ENCODE measurements around the gene MACF1.

Gene MACF1

DNA sequence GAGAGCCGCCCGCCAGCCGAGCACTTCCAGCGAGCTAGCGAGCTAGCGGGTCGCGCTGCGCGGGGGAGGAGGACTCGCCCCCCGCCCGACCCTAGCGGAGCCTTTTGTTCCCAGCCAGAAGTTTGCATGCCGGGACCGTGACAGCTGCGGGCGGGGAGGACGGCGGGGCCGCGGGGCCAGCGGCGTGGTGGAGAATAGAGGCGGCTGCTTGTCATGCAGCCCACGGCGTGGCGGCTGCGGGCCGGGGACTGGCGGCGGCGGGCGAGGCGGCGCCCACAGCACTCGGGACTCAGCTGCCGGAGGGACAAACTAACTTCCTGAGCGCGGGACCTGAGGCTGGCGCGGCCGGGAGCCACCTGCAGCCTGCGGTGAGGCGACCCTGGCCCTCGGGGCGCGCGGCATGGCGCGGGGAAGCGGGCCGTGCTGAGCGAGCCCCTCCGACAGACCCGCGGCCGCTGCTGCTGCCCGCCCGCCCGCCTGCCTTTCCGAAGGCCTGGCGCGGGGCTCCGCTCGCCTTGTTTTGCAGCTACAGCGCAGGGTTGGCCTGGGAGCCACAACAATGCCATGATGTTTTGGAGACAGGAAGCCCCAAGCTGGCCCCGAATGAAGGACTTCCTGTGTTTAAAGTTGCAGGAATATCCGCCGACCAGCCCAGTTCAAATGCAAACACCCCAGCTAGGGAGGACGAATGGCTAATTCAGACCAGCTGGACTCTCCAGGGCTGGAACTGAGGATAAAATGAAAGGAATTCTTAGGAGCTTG lies 204.7 kb downstream of the MACF1 start:
- Histone ChIP-seq H2BK12ac (ENCODE audit: low read length) (peak overlapping the region; percentile 56), H3K23ac (ENCODE audit: low read length) (no peak overlapping the region), H3K4me3 (ENCODE audit: low read depth, low read length) (peak overlapping the region; percentile 90), H4K8ac (ENCODE audit: low read depth, low read length) (peak overlapping the region; percentile 84), H3K14ac (ENCODE audit: low read length) (peak overlapping the region; percentile 95), H2AK5ac (ENCODE audit: low read length) (peak overlapping the region; percentile 93), H3K79me1 (ENCODE audit: low read length) (peaks cover 12% of the 10 kb centered on the region), H3K4me2 (ENCODE audit: low read length) (peak overlapping the region; percentile 82), H3K4ac (ENCODE audit: low read depth, low read length) (peak overlapping the region; percentile 89), H3K36me3 (ENCODE audit: control insufficient read depth in 1 of 2, insufficient read depth in 2 of 2, low read length in 2 of 2) (peaks cover 9 to 17% of the 10 kb centered on the region in 2 experiments), H2AFZ (ENCODE audit: insufficient read depth, low read length, poor library complexity) (peak overlapping the region; percentile 90), H3K27ac (ENCODE audit: low read depth, low read length) (peak overlapping the region; percentile 78), H3K9ac (ENCODE audit: low read length) (peak overlapping the region; percentile 68), H3K18ac (ENCODE audit: low read length) (peak overlapping the region; percentile 97), H2BK5ac (ENCODE audit: low read depth, low read length, poor library complexity) (peak overlapping the region; percentile 88), H4K12ac (ENCODE audit: low read depth, low read length) (peak overlapping the region; percentile 94), H3K4me1 (ENCODE audit: control insufficient read depth in 1 of 2, insufficient read depth in 2 of 2, low read length in 2 of 2) (peaks cover 2 to 15% of the 10 kb centered on the region in 2 experiments), H3K79me2 (ENCODE audit: control insufficient read depth, insufficient read depth, low read length, poor library complexity) (peaks cover 10% of the 10 kb centered on the region), H4K91ac (ENCODE audit: low read depth, low read length) (peak overlapping the region; percentile 87), H3K9me3 (ENCODE audit: insufficient read depth, low read depth, low read length) (no peaks in the 10 kb centered on the region), H2BK120ac (ENCODE audit: insufficient read depth, low read length, poor library complexity) (peak overlapping the region; percentile 87), H3K27me3 (ENCODE audit: insufficient read depth, low read length) (no peaks in the 10 kb centered on the region)
- peak; percentile 76 to 81 for DNase-seq
- WGBS (ENCODE audit: extremely low coverage, insufficient coverage, insufficient read length): no CpG with 5 or more reads among the region's 71 CpGs

DNA sequence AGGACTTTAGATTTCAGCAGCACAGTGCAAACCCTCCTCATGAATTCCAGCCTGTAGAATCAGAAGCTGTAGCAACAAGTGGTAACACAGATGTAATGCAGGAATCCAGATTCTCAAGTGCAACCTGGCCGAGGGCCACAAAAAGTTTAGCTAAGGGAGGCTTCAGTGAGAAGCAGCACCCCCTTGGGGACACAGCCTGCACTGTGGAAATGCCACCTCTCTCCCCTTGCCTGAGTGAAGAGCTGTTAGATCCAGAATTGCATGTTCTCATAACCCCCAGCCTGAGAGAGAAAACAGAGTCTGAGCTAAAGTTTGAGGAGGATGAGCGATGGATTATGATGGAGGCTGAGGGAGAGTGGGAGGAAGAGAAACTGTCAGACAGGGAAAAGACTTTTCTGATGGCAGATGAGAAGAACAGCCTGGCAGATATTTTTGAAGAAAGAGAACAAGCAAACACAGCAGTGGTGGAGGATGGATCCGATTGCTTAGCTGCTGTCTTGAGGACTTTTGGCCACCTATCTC lies 206.5 kb downstream of the MACF1 start:
- H3K79me1 ChIP-seq (ENCODE audit: low read length): peaks cover 12% of the 10 kb centered on the region
- no peak overlapping the region for H2BK5ac ChIP-seq (ENCODE audit: low read depth, low read length, poor library complexity)
- H3K4ac ChIP-seq (ENCODE audit: low read depth, low read length): no peak overlapping the region
- H3K9ac ChIP-seq (ENCODE audit: low read length): no peak overlapping the region
- H2BK120ac ChIP-seq (ENCODE audit: insufficient read depth, low read length, poor library complexity): no peak overlapping the region
- peak; percentile 16 to 29 for DNase-seq
- H3K4me2 ChIP-seq (ENCODE audit: low read length): peak overlapping the region; percentile 11
- H4K91ac ChIP-seq (ENCODE audit: low read depth, low read length): no peak overlapping the region
- H4K12ac ChIP-seq (ENCODE audit: low read depth, low read length): no peak overlapping the region
- H3K4me3 ChIP-seq (ENCODE audit: low read depth, low read length): no peak overlapping the region
- no peaks in the 10 kb centered on the region for H3K9me3 ChIP-seq (ENCODE audit: insufficient read depth, low read depth, low read length)
- no peak overlapping the region for H3K18ac ChIP-seq (ENCODE audit: low read length)
- H4K8ac ChIP-seq (ENCODE audit: low read depth, low read length): no peak overlapping the region
- no peak overlapping the region for H3K14ac ChIP-seq (ENCODE audit: low read length)
- H3K79me2 ChIP-seq (ENCODE audit: control insufficient read depth, insufficient read depth, low read length, poor library complexity): peaks cover 10% of the 10 kb centered on the region
- H2BK12ac ChIP-seq (ENCODE audit: low read length): no peak overlapping the region
- no peak overlapping the region for H2AK5ac ChIP-seq (ENCODE audit: low read length)
- no peak overlapping the region for H2AFZ ChIP-seq (ENCODE audit: insufficient read depth, low read length, poor library complexity)
- H3K36me3 ChIP-seq (ENCODE audit: control insufficient read depth in 1 of 2, insufficient read depth in 2 of 2, low read length in 2 of 2): peaks cover 9 to 17% of the 10 kb centered on the region in 2 experiments
- no peak overlapping the region for H3K23ac ChIP-seq (ENCODE audit: low read length)
- no peaks in the 10 kb centered on the region for H3K27me3 ChIP-seq (ENCODE audit: insufficient read depth, low read length)
- no CpG with 5 or more reads among the region's 3 CpGs for WGBS (ENCODE audit: extremely low coverage, insufficient coverage, insufficient read length)
- no peak overlapping the region for H3K27ac ChIP-seq (ENCODE audit: low read depth, low read length)
- peaks cover 2 to 15% of the 10 kb centered on the region in 2 experiments for H3K4me1 ChIP-seq (ENCODE audit: control insufficient read depth in 1 of 2, insufficient read depth in 2 of 2, low read length in 2 of 2)

DNA sequence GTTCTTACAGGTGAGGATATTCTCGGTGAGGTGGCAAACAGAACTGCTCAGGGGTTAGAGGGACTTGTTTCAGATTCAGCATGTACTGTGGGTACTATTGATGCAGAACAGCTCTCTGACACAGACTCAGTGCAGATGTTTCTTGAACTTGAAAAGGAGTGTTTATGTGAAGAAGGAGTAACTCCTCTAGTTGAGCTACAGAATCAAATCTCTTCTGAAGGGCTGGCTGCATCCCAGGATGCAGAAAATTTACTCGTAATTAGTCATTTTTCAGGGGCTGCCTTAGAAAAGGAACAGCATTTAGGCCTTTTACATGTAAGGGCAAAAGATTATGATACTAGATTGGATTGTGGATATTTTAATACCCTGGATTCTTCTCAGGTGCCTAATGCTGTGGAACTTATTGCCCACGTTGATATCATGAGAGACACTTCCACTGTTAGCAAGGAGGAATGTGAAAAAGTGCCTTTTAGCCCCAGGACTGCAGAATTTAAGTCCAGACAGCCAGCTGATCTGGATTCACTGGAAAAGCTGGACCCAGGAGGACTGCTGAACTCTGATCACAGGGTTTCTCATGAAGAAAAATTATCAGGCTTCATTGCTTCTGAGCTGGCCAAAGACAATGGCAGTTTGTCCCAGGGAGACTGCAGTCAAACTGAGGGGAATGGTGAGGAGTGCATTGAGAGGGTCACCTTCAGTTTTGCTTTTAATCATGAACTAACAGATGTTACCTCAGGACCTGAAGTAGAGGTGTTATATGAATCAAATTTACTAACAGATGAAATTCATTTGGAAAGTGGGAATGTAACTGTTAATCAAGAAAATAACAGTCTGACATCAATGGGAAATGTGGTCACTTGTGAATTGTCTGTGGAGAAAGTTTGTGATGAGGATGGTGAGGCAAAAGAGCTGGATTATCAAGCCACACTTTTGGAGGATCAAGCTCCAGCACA lies 207.3 kb downstream of the MACF1 start:
- no peak for DNase-seq
- Histone ChIP-seq H3K27me3 (ENCODE audit: insufficient read depth, low read length) (no peaks in the 10 kb centered on the region), H2BK5ac (ENCODE audit: low read depth, low read length, poor library complexity) (no peak overlapping the region), H3K4me1 (ENCODE audit: control insufficient read depth in 1 of 2, insufficient read depth in 2 of 2, low read length in 2 of 2) (peaks cover 0 to 15% of the 10 kb centered on the region in 2 experiments), H2AK5ac (ENCODE audit: low read length) (no peak overlapping the region), H3K4me2 (ENCODE audit: low read length) (peak overlapping the region; percentile 11), H3K4ac (ENCODE audit: low read depth, low read length) (no peak overlapping the region), H4K91ac (ENCODE audit: low read depth, low read length) (no peak overlapping the region), H4K8ac (ENCODE audit: low read depth, low read length) (no peak overlapping the region), H3K79me2 (ENCODE audit: control insufficient read depth, insufficient read depth, low read length, poor library complexity) (peaks cover 10% of the 10 kb centered on the region), H4K12ac (ENCODE audit: low read depth, low read length) (no peak overlapping the region), H3K23ac (ENCODE audit: low read length) (no peak overlapping the region), H3K9ac (ENCODE audit: low read length) (no peak overlapping the region), H3K18ac (ENCODE audit: low read length) (no peak overlapping the region), H3K27ac (ENCODE audit: low read depth, low read length) (no peak overlapping the region), H2BK120ac (ENCODE audit: insufficient read depth, low read length, poor library complexity) (no peak overlapping the region), H2BK12ac (ENCODE audit: low read length) (no peak overlapping the region), H3K79me1 (ENCODE audit: low read length) (peaks cover 12% of the 10 kb centered on the region), H3K4me3 (ENCODE audit: low read depth, low read length) (no peak overlapping the region), H3K14ac (ENCODE audit: low read length) (no peak overlapping the region), H3K9me3 (ENCODE audit: insufficient read depth, low read depth, low read length) (no peaks in the 10 kb centered on the region), H3K36me3 (ENCODE audit: control insufficient read depth in 1 of 2, insufficient read depth in 2 of 2, low read length in 2 of 2) (peaks cover 9 to 17% of the 10 kb centered on the region in 2 experiments), H2AFZ (ENCODE audit: insufficient read depth, low read length, poor library complexity) (no peak overlapping the region)
- no CpG with 5 or more reads among the region's 3 CpGs for WGBS (ENCODE audit: extremely low coverage, insufficient coverage, insufficient read length)

DNA sequence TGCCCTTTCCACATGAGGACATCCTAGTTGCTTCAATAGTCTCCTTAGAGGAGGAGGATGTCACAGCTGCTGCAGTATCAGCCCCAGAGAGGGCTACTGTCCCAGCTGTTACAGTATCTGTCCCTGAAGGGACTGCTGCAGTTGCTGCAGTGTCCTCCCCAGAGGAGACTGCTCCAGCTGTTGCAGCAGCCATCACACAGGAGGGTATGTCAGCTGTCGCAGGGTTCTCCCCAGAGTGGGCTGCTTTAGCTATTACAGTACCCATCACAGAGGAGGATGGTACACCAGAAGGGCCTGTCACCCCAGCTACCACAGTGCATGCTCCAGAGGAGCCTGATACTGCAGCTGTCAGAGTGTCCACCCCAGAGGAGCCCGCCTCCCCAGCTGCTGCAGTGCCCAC lies 208.4 kb downstream of the MACF1 start:
- WGBS (ENCODE audit: extremely low coverage, insufficient coverage, insufficient read length): no CpG with 5 or more reads among the region's 2 CpGs
- H3K4me3 ChIP-seq (ENCODE audit: low read depth, low read length): no peak overlapping the region
- H4K8ac ChIP-seq (ENCODE audit: low read depth, low read length): no peak overlapping the region
- peaks cover 10% of the 10 kb centered on the region for H3K79me2 ChIP-seq (ENCODE audit: control insufficient read depth, insufficient read depth, low read length, poor library complexity)
- H4K91ac ChIP-seq (ENCODE audit: low read depth, low read length): no peak overlapping the region
- H3K14ac ChIP-seq (ENCODE audit: low read length): no peak overlapping the region
- no peak overlapping the region for H2BK5ac ChIP-seq (ENCODE audit: low read depth, low read length, poor library complexity)
- H3K4me1 ChIP-seq (ENCODE audit: control insufficient read depth in 1 of 2, insufficient read depth in 2 of 2, low read length in 2 of 2): peaks cover 0 to 13% of the 10 kb centered on the region in 2 experiments
- peak overlapping the region; percentile 11 for H3K18ac ChIP-seq (ENCODE audit: low read length)
- no peak overlapping the region for H3K27ac ChIP-seq (ENCODE audit: low read depth, low read length)
- peaks cover 9 to 17% of the 10 kb centered on the region in 2 experiments for H3K36me3 ChIP-seq (ENCODE audit: control insufficient read depth in 1 of 2, insufficient read depth in 2 of 2, low read length in 2 of 2)
- H2AK5ac ChIP-seq (ENCODE audit: low read length): no peak overlapping the region
- H3K4me2 ChIP-seq (ENCODE audit: low read length): no peak overlapping the region
- no peak overlapping the region for H3K9ac ChIP-seq (ENCODE audit: low read length)
- peaks cover 12% of the 10 kb centered on the region for H3K79me1 ChIP-seq (ENCODE audit: low read length)
- no peaks in the 10 kb centered on the region for H3K27me3 ChIP-seq (ENCODE audit: insufficient read depth, low read length)
- no peak overlapping the region for H2BK12ac ChIP-seq (ENCODE audit: low read length)
- no peak for DNase-seq
- no peak overlapping the region for H3K4ac ChIP-seq (ENCODE audit: low read depth, low read length)
- no peak overlapping the region for H2AFZ ChIP-seq (ENCODE audit: insufficient read depth, low read length, poor library complexity)
- no peak overlapping the region for H2BK120ac ChIP-seq (ENCODE audit: insufficient read depth, low read length, poor library complexity)
- no peak overlapping the region for H4K12ac ChIP-seq (ENCODE audit: low read depth, low read length)
- H3K9me3 ChIP-seq (ENCODE audit: insufficient read depth, low read depth, low read length): no peaks in the 10 kb centered on the region
- no peak overlapping the region for H3K23ac ChIP-seq (ENCODE audit: low read length)
